NCI-H774 (cell line): ENCODE results near the gene SIRT6.
A peak's percentile ranks its signal among the peaks of the same experiment; 100 is the strongest.
"Not testable (repeated sequence)": the region's sequence is repeated elsewhere in the genome, so short reads cannot be mapped to it uniquely, and the experiment has no call there.

Experiments used
- DNase-seq: peaks from one replicate; lab custom pipeline; 2025; lab: John Stamatoyannopoulos, UW

The SIRT6 gene

GRCh38 chr19:4182084-4182810, at the start of gene SIRT6, which contains the start of gene ANKRD24:
SIRT6 (minus strand) TSS chr19:4182563; CDS start chr19:4182539, 24 bp downstream.
ANKRD24 (plus strand) TSS chr19:4182689; CDS start chr19:4186426, 3,737 bp downstream.
- DNase-seq, result peak; percentile 96

DNA sequence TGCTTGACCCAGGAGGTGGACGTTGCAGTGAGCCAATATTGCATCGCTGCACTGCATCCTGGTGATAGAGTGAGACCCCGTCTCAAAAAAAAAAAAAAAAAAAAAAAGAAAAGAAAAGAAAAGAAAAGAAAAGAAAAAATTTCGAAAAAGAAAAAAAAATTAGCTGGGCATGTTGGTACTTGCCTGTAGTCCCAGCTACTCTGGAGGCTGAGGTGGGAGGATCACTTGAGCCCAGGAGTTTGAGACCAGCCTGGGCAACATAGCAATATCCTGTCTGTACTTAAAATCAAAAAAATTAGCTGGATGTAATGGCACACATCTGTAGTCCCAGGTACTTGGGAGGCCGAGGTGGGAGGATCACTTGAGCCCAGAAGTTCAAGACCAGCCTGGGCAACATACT, 49.8 kb upstream of the SIRT6 start:
- not testable (repeated sequence) for DNase-seq

- DNase-seq, result not testable (repeated sequence)
These were observed 49.2 kb upstream of the SIRT6 start for GRCh38 chr19:4231521-4231920.

DNA sequence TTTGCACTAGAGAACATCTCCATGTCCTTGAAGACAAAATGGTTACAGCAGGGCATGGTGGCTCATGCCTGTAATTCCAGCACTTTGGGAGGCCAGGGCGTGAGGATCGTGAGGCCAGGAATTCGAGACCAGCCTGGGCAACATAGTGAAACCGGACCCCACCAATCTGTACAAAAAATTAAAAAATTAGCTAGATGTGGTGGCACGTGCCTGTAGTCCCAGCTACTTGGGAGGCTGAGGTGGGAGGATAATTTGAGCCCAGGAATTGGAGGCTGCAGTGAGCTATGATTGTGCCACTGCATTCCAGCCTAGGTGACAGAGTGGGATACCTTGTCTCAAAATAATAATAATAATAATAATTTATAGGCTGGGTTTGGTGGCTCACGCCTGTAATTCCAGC, 47.9 kb upstream of the SIRT6 start:
- DNase-seq, result not testable (repeated sequence)

- no peak for DNase-seq
These were observed 47.0 kb upstream of the SIRT6 start, which contains the start of gene EBI3 for GRCh38 chr19:4229179-4229931. EBI3 (plus strand) TSS chr19:4229523; CDS start chr19:4229551, 28 bp downstream.

- DNase-seq, result no peak
These were observed 46.4 kb upstream of the SIRT6 start for GRCh38 chr19:4228765-4229178.

DNA sequence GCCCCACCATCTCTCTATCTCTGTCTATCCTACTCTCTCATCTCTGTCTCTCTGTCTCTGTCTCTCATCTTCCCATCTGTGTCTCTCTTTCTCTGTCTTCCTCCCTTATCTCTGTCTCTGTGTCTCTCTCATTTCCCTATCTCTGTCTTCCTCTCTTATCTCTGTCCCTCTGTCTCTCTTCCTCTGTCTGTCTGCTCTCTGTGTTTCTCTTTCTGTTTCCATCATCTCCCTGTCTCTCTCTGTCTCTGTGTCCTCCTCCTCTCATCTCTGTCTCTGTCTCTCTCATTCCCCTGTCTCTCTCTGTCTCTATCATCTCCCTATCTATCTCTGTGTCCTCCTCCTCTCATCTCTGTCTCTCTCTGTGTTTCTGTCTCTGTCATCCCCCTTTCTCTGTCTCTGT, 45.4 kb upstream of the SIRT6 start:
- DNase-seq, result no peak

- DNase-seq, result no peak
These were observed 43.5 kb upstream of the SIRT6 start for GRCh38 chr19:4225885-4226284.

GRCh38 chr19:4224470-4224869, 42.1 kb upstream of the SIRT6 start:
- no peak for DNase-seq

- DNase-seq, result no peak
These were observed 37.8 kb upstream of the SIRT6 start for GRCh38 chr19:4220188-4220587.

GRCh38 chr19:4218523-4218922, 36.2 kb upstream of the SIRT6 start:
- DNase-seq, result not testable (repeated sequence)

DNA sequence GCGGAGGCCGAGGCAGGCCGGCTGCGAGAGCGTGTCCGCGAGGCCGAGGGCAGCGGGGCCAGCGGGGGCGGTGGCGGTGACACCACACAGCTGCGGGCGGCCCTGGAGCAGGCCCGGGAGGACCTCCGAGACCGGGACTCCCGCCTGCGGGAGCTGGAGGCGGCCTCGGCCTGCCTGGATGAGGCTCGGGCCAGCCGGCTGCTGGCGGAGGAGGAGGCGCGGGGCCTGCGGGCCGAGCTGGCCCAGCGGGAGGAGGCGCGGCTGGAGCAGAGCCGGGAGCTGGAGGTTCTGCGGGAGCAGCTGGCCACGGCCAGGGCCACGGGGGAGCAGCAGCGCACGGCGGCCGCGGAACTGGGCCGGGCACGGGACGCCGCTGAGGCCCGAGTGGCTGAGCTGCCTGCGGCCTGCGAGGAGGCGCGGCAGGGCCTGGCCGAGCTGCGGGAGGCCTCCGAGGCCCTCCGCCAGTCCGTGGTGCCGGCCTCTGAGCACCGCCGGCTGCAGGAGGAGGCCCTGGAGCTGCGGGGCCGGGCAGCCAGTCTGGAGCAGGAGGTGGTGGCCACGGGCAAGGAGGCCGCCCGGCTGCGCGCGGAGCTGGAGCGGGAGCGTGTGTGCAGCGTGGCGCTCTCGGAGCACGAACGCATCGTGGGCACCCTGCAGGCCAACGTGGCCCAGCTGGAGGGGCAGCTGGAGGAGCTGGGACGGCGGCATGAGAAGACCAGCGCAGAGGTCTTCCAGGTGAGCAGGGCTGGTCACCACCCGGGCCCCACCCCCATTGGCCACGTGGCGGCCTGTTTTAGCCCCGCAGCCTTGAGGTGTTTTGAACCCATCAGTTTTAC, 35.3 kb upstream of the SIRT6 start:
- DNase-seq, result no peak

DNA sequence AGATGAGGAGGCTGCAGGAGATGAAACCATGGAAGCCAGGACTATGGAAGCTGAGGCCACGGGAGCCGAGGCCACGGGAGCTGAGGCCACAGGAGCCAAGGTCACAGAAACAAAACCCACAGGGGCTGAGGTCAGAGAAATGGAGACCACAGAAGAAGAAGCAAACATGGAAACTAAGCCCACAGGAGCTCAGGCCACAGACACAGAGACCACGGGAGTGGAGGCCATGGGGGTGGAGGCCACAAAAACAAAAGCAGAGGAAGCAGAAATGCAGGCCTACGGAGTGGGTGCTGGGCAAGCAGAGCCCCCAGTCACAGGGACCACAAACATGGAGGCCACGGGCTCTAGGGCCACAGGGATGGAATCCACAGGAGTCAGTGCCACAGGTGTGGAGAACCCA, 34.5 kb upstream of the SIRT6 start:
- DNase-seq, result no peak

- DNase-seq, result no peak
These were observed 33.4 kb upstream of the SIRT6 start for GRCh38 chr19:4215807-4216206.

DNA sequence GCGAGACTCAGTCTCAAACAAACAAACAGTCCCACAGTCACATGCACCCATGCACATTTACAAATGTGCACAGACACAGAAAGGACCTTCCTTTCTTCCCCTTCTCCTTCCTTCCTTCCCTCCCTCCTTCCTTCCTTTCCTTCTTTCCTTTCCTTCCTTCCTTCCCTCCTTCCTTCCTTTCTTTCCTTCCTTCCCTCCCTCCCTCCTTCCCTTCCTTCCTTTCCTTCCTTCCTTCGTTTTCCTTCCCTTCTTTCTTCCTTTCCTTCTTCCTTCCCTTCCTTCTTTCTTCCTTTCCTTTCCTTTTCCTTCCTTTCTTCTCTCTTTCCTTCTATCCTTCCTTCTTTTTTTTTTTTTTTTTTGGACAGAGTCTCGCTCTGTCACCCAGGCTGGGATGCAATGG, 30.8 kb upstream of the SIRT6 start:
- DNase-seq, result no peak

GRCh38 chr19:4210166-4210731, 27.9 kb upstream of the SIRT6 start:
- no peak for DNase-seq

GRCh38 chr19:4208385-4209094, 26.2 kb upstream of the SIRT6 start:
- no peak for DNase-seq

DNA sequence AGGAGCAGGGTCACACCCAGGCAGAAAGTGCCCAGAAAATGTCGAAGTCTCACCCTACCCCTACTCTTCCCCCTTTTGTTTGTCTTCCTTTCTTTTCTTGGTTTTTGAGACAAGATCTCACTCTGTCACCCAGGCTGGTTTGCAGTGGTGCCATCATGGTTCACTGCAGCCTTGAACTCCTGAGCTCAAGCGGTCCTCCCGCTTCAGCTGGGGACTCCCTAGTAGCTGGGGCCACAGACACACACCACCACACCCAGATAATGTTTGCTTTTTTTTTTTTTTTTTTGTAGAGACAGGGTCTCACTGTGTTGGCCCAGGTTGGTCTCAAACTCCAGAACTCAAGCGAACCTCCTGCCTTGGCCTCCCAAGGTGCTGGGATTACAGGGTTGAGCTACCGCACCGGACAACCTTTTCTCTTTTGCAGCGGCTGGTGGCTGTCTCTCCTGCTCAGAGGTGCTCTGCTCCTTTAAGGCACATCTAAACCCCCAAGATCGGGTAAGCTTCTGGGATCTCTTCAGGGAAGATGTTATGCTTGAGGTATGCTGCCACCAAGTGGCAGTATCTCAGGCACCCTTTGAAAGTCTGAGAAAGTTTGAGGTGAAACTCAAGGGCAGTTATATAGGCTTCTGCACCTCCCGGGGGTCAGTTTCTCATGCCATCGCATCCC, 24.6 kb upstream of the SIRT6 start:
- DNase-seq, result no peak

GRCh38 chr19:4201798-4202197, 19.4 kb upstream of the SIRT6 start:
- no peak for DNase-seq

- no peak for DNase-seq
These were observed 18.7 kb upstream of the SIRT6 start for GRCh38 chr19:4200940-4201542.
